Measurements from ENCODE around the gene HABP2. TPM values are rescaled to one million over a fixed set of nuclear protein-coding genes. Genes with fewer than 3 reads are reported as not detected.

Gene HABP2
- total RNA-seq, 1 experiment from 2014 or later, result not detected

DNA sequence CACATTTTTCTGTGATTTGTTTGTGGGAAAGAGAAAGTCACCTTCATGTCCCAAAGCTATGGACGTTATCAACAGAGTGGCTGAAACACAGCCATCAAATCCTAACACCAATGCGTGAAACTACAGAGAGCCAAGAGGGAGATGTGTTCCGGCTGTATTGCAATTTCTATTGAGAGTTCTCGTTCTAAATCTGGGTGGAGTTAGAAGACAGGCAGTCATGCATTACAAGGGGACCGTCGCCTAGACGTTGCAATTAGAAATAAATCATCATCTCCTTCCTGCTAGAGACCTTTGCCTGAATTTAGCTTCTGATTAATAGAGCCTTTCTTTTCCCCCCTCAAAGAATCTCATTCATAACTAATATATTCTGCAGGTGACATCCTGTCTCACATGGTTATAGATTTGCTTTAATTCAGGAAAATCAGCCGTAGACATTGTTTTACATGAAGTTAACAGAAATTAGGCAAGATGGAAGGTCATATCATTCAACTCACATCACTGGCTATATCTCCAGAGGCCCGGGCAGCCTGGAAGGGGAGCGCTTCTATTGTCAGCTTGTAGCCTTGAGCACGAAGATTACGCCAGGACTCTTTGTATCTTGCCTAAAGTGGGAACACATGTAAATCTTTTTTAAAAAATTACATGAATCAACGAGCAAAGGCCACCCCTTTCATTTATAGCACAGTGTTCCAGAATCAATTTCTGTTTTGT, 52.6 kb downstream of the HABP2 start:
- H3K79me2 ChIP-seq (ENCODE audit: insufficient read depth, low read length), result no peaks in the 10 kb centered on the region
- no peak overlapping the region for H3K4me2 ChIP-seq (ENCODE audit: insufficient read depth, insufficient read length, low read length)
- H4K20me1 ChIP-seq (ENCODE audit: control insufficient read depth, insufficient read depth, insufficient read length), result no peaks in the 10 kb centered on the region
- Mint-ChIP-seq H3K27ac (no peak overlapping the region), H3K27me3 (ENCODE audit: low read depth) (peaks cover 12% of the 10 kb centered on the region), H3K36me3 (ENCODE audit: insufficient read depth in 1 of 3, low read depth in 3 of 3) (no peaks in the 10 kb centered on the region), H3K4me3 (no peak overlapping the region), H3K4me1 (peaks cover 1 to 2% of the 10 kb centered on the region in 2 experiments; a peak in 3 of 4 replicates), H3K9me3 (no peaks in the 10 kb centered on the region)
- no peak for DNase-seq
- H4K5ac ChIP-seq (ENCODE audit: insufficient read length, low read depth, low read length), result no peak overlapping the region
- no peak overlapping the region for H2BK15ac ChIP-seq (ENCODE audit: low read depth, low read length)
- H2BK5ac ChIP-seq (ENCODE audit: insufficient read length, low read length), result no peak overlapping the region
- no peak overlapping the region for H2AK5ac ChIP-seq (ENCODE audit: insufficient read length, low read length)
- H3K9me3 ChIP-seq (ENCODE audit: control insufficient read depth, low read depth, low read length), result no peaks in the 10 kb centered on the region
- no peaks in the 10 kb centered on the region for H3K27me3 ChIP-seq (ENCODE audit: insufficient read depth, low read length)
- H3K56ac ChIP-seq (ENCODE audit: insufficient read length, low read depth, low read length), result no peak overlapping the region
- H3K14ac ChIP-seq (ENCODE audit: insufficient read depth, low read length), result no peak overlapping the region
- H3T11ph ChIP-seq (ENCODE audit: low read length), result no peak overlapping the region
- no peak overlapping the region for H3K27ac ChIP-seq (ENCODE audit: insufficient read length, low read depth, low read length)
- no peak overlapping the region for H3K23ac ChIP-seq (ENCODE audit: insufficient read length, low read depth, low read length)
- no peaks in the 10 kb centered on the region for H3K79me1 ChIP-seq (ENCODE audit: insufficient read depth, low read depth, low read length, poor library complexity, severe bottlenecking)
- WGBS (ENCODE audit: extremely low coverage, insufficient read length, low lambda C conversion rate), result no CpG with 5 or more reads among the region's 13 CpGs
- H2BK12ac ChIP-seq (ENCODE audit: insufficient read length, low read depth, low read length), result no peak overlapping the region
- no peak overlapping the region for H3K4ac ChIP-seq (ENCODE audit: low read depth, low read length)
- H4K91ac ChIP-seq (ENCODE audit: insufficient read length, low read depth, low read length), result no peak overlapping the region
- H2BK20ac ChIP-seq (ENCODE audit: low read depth, low read length, poor library complexity, severe bottlenecking), result no peak overlapping the region
- no peaks in the 10 kb centered on the region for H3K4me1 ChIP-seq (ENCODE audit: insufficient read depth, low read length)
- H3K18ac ChIP-seq (ENCODE audit: insufficient read length, low read depth, low read length), result no peak overlapping the region
- no peak overlapping the region for H4K8ac ChIP-seq (replicated peaks; ENCODE audit: insufficient read length, low read depth, low read length)
- no peak overlapping the region for H3K9ac ChIP-seq (ENCODE audit: extremely low read depth, insufficient read length, low read length)
- no peak overlapping the region for H2AFZ ChIP-seq (ENCODE audit: low read length)
- H2BK120ac ChIP-seq (ENCODE audit: low read depth, low read length, poor library complexity, severe bottlenecking), result no peak overlapping the region
- H3K23me2 ChIP-seq (ENCODE audit: insufficient read length, low read depth, low read length, poor library complexity, severe bottlenecking), result no peaks in the 10 kb centered on the region
- TF ChIP-seq, protein P1, sequence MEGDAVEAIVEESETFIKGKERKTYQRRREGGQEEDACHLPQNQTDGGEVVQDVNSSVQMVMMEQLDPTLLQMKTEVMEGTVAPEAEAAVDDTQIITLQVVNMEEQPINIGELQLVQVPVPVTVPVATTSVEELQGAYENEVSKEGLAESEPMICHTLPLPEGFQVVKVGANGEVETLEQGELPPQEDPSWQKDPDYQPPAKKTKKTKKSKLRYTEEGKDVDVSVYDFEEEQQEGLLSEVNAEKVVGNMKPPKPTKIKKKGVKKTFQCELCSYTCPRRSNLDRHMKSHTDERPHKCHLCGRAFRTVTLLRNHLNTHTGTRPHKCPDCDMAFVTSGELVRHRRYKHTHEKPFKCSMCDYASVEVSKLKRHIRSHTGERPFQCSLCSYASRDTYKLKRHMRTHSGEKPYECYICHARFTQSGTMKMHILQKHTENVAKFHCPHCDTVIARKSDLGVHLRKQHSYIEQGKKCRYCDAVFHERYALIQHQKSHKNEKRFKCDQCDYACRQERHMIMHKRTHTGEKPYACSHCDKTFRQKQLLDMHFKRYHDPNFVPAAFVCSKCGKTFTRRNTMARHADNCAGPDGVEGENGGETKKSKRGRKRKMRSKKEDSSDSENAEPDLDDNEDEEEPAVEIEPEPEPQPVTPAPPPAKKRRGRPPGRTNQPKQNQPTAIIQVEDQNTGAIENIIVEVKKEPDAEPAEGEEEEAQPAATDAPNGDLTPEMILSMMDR (conservative IDR thresholded peaks at IDR 0.05), result no peak
